ACC112 (cell line): ENCODE results near the gene NR3C2.
"Not testable (repeated sequence)": the region's sequence is repeated elsewhere in the genome, so short reads cannot be mapped to it uniquely, and the experiment has no call there.

Experiments
- H2AFZ ChIP-seq: fragments of 200-600 bp; sonication (generic); one replicate; pipeline ENCODE4 v1.6.0; 2017; ENCODE audit warnings: antibody characterized with exemption, low read length; ENCODE audit not compliant: unreplicated experiment
- H3K27ac ChIP-seq: fragments of 200-600 bp; sonication (generic); 2 replicates; pipeline ENCODE4 v1.5.1; 2014; ENCODE audit warnings: low read depth, mild to moderate bottlenecking, antibody characterized with exemption, low read length, moderate library complexity
- H3K27me3 ChIP-seq: fragments of 200-600 bp; sonication (generic); 2 replicates; pipeline ENCODE4 v1.6.1; 2014; ENCODE audit warnings: mild to moderate bottlenecking, antibody characterized with exemption, low read length, moderate library complexity, mixed read lengths; ENCODE audit not compliant: insufficient read depth
- H3K36me3 ChIP-seq: fragments of 200-600 bp; sonication (generic); 2 replicates; pipeline ENCODE4 v1.6.1; 2016; ENCODE audit warnings: mild to moderate bottlenecking, antibody characterized with exemption, low read length, moderate library complexity, mixed read lengths; ENCODE audit not compliant: insufficient read depth
- H3K4me1 ChIP-seq: fragments of 200-600 bp; sonication (generic); one replicate; pipeline ENCODE4 v1.6.1; 2016; ENCODE audit warnings: low read length, mixed read lengths; ENCODE audit not compliant: insufficient read depth, unreplicated experiment, control insufficient read depth
- H3K4me3 ChIP-seq: fragments of 200-600 bp; sonication (generic); 2 replicates; pipeline ENCODE4 v1.5.1; 2014; ENCODE audit warnings: mild to moderate bottlenecking, low read depth, low read length
- H3K79me2 ChIP-seq: fragments of 200-600 bp; sonication (generic); one replicate; pipeline ENCODE4 v1.6.0; 2016; ENCODE audit warnings: low read length; ENCODE audit not compliant: control insufficient read depth, unreplicated experiment, insufficient read depth

Gene NR3C2

DNA sequence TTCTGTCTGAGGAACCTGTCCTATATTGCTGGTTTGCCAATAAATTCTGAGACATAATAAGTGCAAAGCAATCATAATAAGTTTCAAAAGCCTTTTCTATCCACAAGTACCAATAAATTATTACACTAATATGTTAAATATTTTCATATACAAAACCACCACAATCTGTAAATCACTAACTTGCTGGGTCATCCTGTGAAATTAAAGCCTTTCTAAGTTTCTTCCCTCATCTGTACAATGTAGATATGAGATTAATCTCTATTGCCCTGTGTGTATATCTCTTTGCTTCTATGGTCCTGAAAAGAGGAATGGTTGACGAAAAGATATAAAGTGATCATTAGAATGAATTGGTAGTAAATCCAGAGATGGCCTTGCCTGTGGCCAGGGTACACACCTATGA is 231.6 kb downstream of the NR3C2 start:
- no peaks in the 10 kb centered on the region for H3K4me1 ChIP-seq
- no peak overlapping the region for H3K27ac ChIP-seq
- no peaks in the 10 kb centered on the region for H3K79me2 ChIP-seq
- H3K36me3 ChIP-seq = no peaks in the 10 kb centered on the region
- no peak overlapping the region for H3K4me3 ChIP-seq
- no peak overlapping the region for H2AFZ ChIP-seq
- 0 out of 2 replicates have a peak, but pooled peaks cover 3% of the 10 kb centered on the region for H3K27me3 ChIP-seq

- Histone ChIP-seq H2AFZ (no peak overlapping the region), H3K4me1 (no peaks in the 10 kb centered on the region), H3K27me3 (peaks cover 11% of the 10 kb centered on the region), H3K36me3 (no peaks in the 10 kb centered on the region), H3K4me3 (no peak overlapping the region), H3K79me2 (no peaks in the 10 kb centered on the region), H3K27ac (no peak overlapping the region)
Measured at GRCh38 chr4:148207068-148207467, 235.1 kb downstream of the NR3C2 start.

GRCh38 chr4:148205476-148205875 is 236.7 kb downstream of the NR3C2 start:
- no peaks in the 10 kb centered on the region for H3K36me3 ChIP-seq
- H3K79me2 ChIP-seq = no peaks in the 10 kb centered on the region
- H3K27me3 ChIP-seq = peaks cover 11% of the 10 kb centered on the region
- no peaks in the 10 kb centered on the region for H3K4me1 ChIP-seq
- no peak overlapping the region for H3K4me3 ChIP-seq
- H3K27ac ChIP-seq = no peak overlapping the region
- H2AFZ ChIP-seq = no peak overlapping the region

DNA sequence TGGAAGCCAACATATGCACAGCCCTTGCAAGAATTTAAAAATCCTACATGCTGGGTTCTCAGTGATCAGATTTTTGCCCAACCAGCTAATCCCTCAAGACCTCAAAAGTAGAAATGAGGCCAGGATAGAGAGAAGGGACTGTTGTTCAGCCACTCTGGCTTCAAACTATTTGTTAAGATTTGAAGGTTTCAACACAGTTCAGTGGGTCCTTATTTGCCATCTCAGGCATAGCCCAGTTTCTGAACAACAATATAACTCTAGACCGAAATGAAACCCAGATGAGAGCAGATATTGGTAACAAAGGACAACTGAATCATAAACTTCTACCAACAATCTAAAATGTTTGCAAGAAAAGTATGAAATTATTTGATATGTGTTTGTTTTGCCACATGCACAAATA is 237.3 kb downstream of the NR3C2 start:
- no peaks in the 10 kb centered on the region for H3K4me1 ChIP-seq
- no peaks in the 10 kb centered on the region for H3K79me2 ChIP-seq
- no peak overlapping the region for H3K4me3 ChIP-seq
- no peak overlapping the region for H3K27ac ChIP-seq
- H2AFZ ChIP-seq = no peak overlapping the region
- H3K27me3 ChIP-seq = peaks cover 10% of the 10 kb centered on the region
- no peaks in the 10 kb centered on the region for H3K36me3 ChIP-seq

GRCh38 chr4:148204171-148204570 is 238.0 kb downstream of the NR3C2 start:
- H3K79me2 ChIP-seq = no peaks in the 10 kb centered on the region
- no peak overlapping the region for H3K27ac ChIP-seq
- no peaks in the 10 kb centered on the region for H3K4me1 ChIP-seq
- no peaks in the 10 kb centered on the region for H3K36me3 ChIP-seq
- H3K27me3 ChIP-seq = peaks cover 8% of the 10 kb centered on the region
- no peak overlapping the region for H2AFZ ChIP-seq
- no peak overlapping the region for H3K4me3 ChIP-seq

GRCh38 chr4:148203056-148203898 is 238.9 kb downstream of the NR3C2 start:
- peaks cover 8% of the 10 kb centered on the region for H3K27me3 ChIP-seq
- H3K36me3 ChIP-seq = no peaks in the 10 kb centered on the region
- H3K27ac ChIP-seq = no peak overlapping the region
- H3K4me3 ChIP-seq = no peak overlapping the region
- no peak overlapping the region for H2AFZ ChIP-seq
- H3K4me1 ChIP-seq = no peaks in the 10 kb centered on the region
- H3K79me2 ChIP-seq = no peaks in the 10 kb centered on the region

DNA sequence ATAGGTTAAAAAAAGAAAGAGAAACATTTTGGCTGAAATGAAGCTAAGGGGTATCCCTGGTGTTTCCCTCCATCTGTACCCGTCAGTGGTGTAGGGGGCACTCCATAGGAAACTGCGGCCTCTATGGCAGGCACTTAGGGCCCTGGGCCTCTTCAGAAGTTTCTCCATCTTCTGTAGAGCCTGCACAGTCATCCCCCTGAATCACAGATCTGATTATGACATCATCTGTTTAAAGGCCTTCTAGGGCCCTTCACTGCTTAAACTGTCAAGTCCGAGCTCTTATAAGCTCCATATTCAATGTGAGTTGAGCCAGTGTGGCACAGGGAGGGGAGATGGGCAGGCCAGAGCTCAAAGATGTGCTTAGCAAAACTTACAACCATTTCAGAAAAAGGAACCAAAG is 241.3 kb downstream of the NR3C2 start:
- Histone ChIP-seq H3K27me3 (peaks cover 8% of the 10 kb centered on the region), H3K4me3 (no peak overlapping the region), H2AFZ (no peak overlapping the region), H3K27ac (no peak overlapping the region), H3K4me1 (no peaks in the 10 kb centered on the region), H3K79me2 (no peaks in the 10 kb centered on the region), H3K36me3 (no peaks in the 10 kb centered on the region)

DNA sequence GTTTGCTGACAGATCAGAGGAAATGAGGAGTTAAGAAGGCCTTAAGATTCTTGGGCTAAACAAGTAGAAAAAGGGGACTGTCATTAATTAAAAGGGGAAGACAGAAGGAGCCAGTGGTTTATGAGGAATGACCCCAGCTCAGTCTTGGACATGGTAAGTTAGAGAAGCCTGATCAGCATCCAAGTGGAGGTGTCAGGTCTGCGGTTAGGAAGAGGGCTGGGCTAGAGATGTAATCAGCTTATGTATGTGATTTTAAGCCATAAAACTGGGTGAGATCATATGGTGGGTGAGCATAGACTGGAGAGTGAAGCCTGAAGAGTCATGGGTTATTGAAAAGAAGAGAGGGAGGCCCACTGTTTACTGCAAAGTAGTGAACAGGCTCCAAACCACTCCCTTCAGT is 246.1 kb downstream of the NR3C2 start:
- H3K4me1 ChIP-seq = no peaks in the 10 kb centered on the region
- H3K27me3 ChIP-seq = no peaks in the 10 kb centered on the region
- H3K36me3 ChIP-seq = no peaks in the 10 kb centered on the region
- no peak overlapping the region for H2AFZ ChIP-seq
- no peak overlapping the region for H3K27ac ChIP-seq
- no peaks in the 10 kb centered on the region for H3K79me2 ChIP-seq
- no peak overlapping the region for H3K4me3 ChIP-seq

DNA sequence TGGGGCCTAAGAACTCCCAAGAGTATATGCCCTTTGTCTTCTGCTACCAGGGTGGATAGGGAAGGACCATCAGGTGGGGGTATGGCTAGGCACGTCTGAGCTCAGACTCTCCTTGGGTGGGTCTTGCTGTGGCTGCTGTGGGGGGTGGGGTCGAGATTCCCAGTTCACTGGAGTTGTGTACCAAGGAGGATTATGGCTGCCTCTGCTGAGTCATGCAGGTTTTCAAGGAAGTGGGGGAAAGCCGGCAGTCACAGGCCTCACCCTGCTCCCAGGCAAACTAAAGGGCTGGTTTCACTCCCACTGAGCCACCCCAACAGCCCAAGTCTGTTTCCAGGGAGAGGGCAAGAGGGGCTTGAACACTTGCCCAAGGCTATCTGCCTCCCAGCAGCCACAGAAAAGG is 249.7 kb downstream of the NR3C2 start:
- no peak overlapping the region for H2AFZ ChIP-seq
- no peak overlapping the region for H3K4me3 ChIP-seq
- H3K36me3 ChIP-seq = no peaks in the 10 kb centered on the region
- no peak overlapping the region for H3K27ac ChIP-seq
- H3K79me2 ChIP-seq = no peaks in the 10 kb centered on the region
- no peaks in the 10 kb centered on the region for H3K4me1 ChIP-seq
- no peaks in the 10 kb centered on the region for H3K27me3 ChIP-seq

DNA sequence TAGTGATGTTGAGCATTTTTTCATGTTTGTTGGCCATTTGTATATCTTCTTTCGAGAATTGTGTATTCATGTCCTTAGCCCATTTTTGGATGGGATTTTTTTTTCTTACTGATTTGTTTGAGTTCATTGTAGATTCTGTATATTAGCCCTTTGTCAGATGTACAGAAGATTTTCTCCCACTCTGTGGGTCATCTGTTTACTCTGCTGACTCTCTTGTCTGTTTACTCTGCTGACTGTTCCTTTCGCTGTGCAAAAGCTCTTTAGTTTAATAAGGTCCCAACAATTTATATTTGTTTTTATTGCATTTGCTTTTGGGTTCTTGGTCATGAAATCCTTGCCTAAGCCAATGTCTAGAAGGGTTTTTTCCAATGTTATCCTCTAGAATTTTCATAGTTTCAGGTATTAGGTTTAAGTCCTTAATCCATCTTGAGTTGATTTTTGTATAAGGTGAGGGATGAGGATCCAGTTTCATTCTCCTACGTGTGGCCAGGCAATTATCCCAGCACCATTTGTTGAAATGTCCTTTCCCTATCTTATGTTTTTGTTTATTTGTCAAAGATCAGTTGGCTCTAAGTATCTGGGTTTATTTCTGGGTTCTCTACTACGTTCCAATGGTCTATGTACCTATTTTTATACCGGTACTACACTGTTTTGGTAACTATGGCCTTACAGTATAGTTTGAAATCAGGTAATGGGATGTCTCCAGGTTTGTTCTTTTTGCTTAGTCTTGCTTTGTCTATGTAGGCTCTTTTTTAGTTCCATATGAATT is 254.6 kb downstream of the NR3C2 start:
- H3K27ac ChIP-seq, H3K27me3 ChIP-seq, H3K4me3 ChIP-seq, H2AFZ ChIP-seq, H3K79me2 ChIP-seq, H3K36me3 ChIP-seq, H3K4me1 ChIP-seq: not testable (repeated sequence)

DNA sequence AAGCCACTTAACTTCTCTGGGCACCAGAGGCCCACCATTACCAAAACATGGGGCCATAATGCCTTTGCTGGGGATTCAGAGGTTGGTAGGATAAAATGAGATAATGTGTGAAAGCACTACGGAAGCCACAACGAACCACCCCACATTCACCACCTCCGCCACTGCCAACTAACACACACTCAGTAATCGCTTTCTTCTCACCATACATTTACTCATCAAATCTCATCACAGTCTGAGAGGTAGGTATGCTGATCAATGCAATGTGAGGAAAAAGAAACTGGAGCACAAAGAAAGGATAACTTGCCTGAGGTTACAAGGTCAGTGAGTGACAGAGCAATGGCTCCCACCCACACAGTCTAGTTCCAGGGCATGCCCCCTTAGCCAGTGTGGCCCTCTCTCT is 257.3 kb downstream of the NR3C2 start:
- Histone ChIP-seq H3K4me1 (no peaks in the 10 kb centered on the region), H3K27me3 (peaks cover 10% of the 10 kb centered on the region), H3K36me3 (no peaks in the 10 kb centered on the region), H2AFZ (no peak overlapping the region), H3K27ac (no peak overlapping the region), H3K79me2 (no peaks in the 10 kb centered on the region), H3K4me3 (no peak overlapping the region)
